SK-N-SH treated with all-trans-retinoic acid at 6 μM for 48 hours (cell line): ENCODE data around the gene DUSP14.

Source experiments
- ATAC-seq: fragments of 200-7000 bp; cut with Tn5 transposase; 3 replicates; pipeline ENCODE4 v1.9.1; 2020; ENCODE audit warnings: mild to moderate bottlenecking, moderate library complexity
- ARNTL ChIP-seq: fragments of 450-650 bp; formaldehyde crosslinking; IDR thresholded peaks from 2 replicates; pipeline ENCODE4 v1.5.0; 2020; ENCODE audit warnings: low read depth, mild to moderate bottlenecking, moderate library complexity, borderline replicate concordance
- BACH2 ChIP-seq: fragments of 250-450 bp; sonication (Bioruptor Pico); IDR thresholded peaks from 2 replicates; pipeline ENCODE4 v1.9.0; 2021; ENCODE audit warnings: mild to moderate bottlenecking, borderline replicate concordance
- CREB5 ChIP-seq: fragments of 250-450 bp; sonication (Bioruptor Pico); IDR thresholded peaks from 2 replicates; pipeline ENCODE4 v1.5.1; 2020; ENCODE audit warnings: low read depth, mild to moderate bottlenecking, moderate library complexity
- ESRRG ChIP-seq: fragments of 250-450 bp; sonication (Bioruptor Pico); IDR thresholded peaks from 2 replicates; pipeline ENCODE4 v1.6.1; 2021; ENCODE audit warnings: mild to moderate bottlenecking
- GLIS3 ChIP-seq: fragments of 250-450 bp; sonication (Bioruptor Pico); IDR thresholded peaks from 2 replicates; pipeline ENCODE4 v1.5.0; 2020; ENCODE audit warnings: mild to moderate bottlenecking, moderate library complexity
- ISL1 ChIP-seq: fragments of 250-450 bp; sonication (Bioruptor Pico); IDR thresholded peaks from 2 replicates; pipeline ENCODE4 v2.1.2; 2022; ENCODE audit warnings: mild to moderate bottlenecking, moderate library complexity
- OSR1 ChIP-seq: fragments of 250-450 bp; sonication (Bioruptor Pico); IDR thresholded peaks from 2 replicates; pipeline ENCODE4 v1.8.0; 2022; ENCODE audit warnings: moderate library complexity, mild to moderate bottlenecking, inconsistent platforms
- PATZ1 ChIP-seq: fragments of 250-450 bp; sonication (Bioruptor Pico); IDR thresholded peaks from 2 replicates; pipeline ENCODE4 v1.8.0; 2020; ENCODE audit warnings: mild to moderate bottlenecking, moderate library complexity, borderline replicate concordance
- POU6F1 ChIP-seq: fragments of 250-450 bp; sonication (Bioruptor Pico); IDR thresholded peaks from 2 replicates; pipeline ENCODE4 v1.8.0; 2021; ENCODE audit warnings: low read depth, mild to moderate bottlenecking, moderate library complexity, borderline replicate concordance
- PPARA ChIP-seq: fragments of 250-450 bp; sonication (Bioruptor Pico); IDR thresholded peaks from 2 replicates; pipeline ENCODE4 v1.5.0; 2020; ENCODE audit warnings: mild to moderate bottlenecking, borderline replicate concordance
- SNAI2 ChIP-seq: fragments of 250-450 bp; sonication (Bioruptor Pico); IDR thresholded peaks from 2 replicates; pipeline ENCODE4 v1.5.0; 2020; ENCODE audit warnings: mild to moderate bottlenecking, moderate library complexity
- TOX ChIP-seq: fragments of 250-450 bp; sonication (Bioruptor Pico); IDR thresholded peaks from 2 replicates; pipeline ENCODE4 v1.8.0; 2021; ENCODE audit warnings: mild to moderate bottlenecking, moderate library complexity, borderline replicate concordance
- TSHZ2 ChIP-seq: fragments of 250-450 bp; sonication (Bioruptor Pico); IDR thresholded peaks from 2 replicates; pipeline ENCODE4 v1.5.0; 2020; ENCODE audit warnings: mild to moderate bottlenecking, moderate library complexity
- ZC3H10 ChIP-seq: fragments of 250-450 bp; sonication (Bioruptor Pico); IDR thresholded peaks from 2 replicates; pipeline ENCODE4 v1.5.1; 2021; ENCODE audit warnings: mild to moderate bottlenecking, moderate library complexity
- ZFP3 ChIP-seq: fragments of 250-450 bp; sonication (Bioruptor Pico); IDR thresholded peaks from 2 replicates; pipeline ENCODE4 v1.5.0; 2020; ENCODE audit warnings: mild to moderate bottlenecking, moderate library complexity
- ZFP30 ChIP-seq: fragments of 450-650 bp; formaldehyde crosslinking; IDR thresholded peaks from 2 replicates; pipeline ENCODE4 v1.5.0; 2022; ENCODE audit warnings: mild to moderate bottlenecking, moderate library complexity
- ZNF565 ChIP-seq: fragments of 450-650 bp; formaldehyde crosslinking; conservative IDR thresholded peaks from 2 replicates; pipeline ENCODE4 v1.5.0; 2020; ENCODE audit warnings: low read depth, mild to moderate bottlenecking, moderate library complexity
- ZNF70 ChIP-seq: fragments of 450-650 bp; formaldehyde crosslinking; IDR thresholded peaks from 2 replicates; pipeline ENCODE4 v1.5.0; 2020; ENCODE audit warnings: mild to moderate bottlenecking, moderate library complexity
- ZNF8 ChIP-seq: fragments of 450-650 bp; formaldehyde crosslinking; IDR thresholded peaks from 2 replicates; pipeline ENCODE4 v1.5.0; 2020; ENCODE audit warnings: mild to moderate bottlenecking, moderate library complexity
- TF ChIP-seq, protein P1 (sequence below): fragments of 250-450 bp; sonication (Bioruptor Pico); IDR thresholded peaks from 2 replicates; pipeline ENCODE4 v1.5.1; 2021; ENCODE audit warnings: mild to moderate bottlenecking, moderate library complexity

Gene DUSP14

DNA sequence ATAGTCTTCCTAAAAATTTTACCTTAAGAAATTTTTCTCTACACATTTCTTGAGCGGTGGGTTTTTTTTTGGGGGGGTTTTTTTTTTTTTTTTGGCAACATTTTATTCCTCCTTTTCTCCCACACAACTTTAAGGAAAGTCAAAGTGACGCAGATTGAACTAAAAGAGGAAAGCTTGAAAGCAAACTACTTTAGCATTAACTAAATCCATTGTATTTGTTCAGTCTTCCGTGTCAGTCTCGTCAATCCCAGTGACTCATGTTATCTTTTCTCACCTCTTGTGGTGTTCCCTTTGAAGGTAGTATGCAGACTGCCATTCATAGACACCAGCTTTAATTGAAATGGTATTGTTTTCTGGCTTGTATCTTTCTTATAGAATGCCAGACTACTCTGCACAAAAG lies 43.7 kb upstream of the DUSP14 start:
- no peak for ATAC-seq
- TF ChIP-seq SNAI2 (CRISPR knock-in tag) (no peak), ISL1 (CRISPR knock-in tag) (no peak), PPARA (CRISPR knock-in tag) (no peak), PATZ1 (CRISPR knock-in tag) (no peak), ZFP3 (no peak), BACH2 (CRISPR knock-in tag) (no peak), TOX (CRISPR knock-in tag) (no peak)

DNA sequence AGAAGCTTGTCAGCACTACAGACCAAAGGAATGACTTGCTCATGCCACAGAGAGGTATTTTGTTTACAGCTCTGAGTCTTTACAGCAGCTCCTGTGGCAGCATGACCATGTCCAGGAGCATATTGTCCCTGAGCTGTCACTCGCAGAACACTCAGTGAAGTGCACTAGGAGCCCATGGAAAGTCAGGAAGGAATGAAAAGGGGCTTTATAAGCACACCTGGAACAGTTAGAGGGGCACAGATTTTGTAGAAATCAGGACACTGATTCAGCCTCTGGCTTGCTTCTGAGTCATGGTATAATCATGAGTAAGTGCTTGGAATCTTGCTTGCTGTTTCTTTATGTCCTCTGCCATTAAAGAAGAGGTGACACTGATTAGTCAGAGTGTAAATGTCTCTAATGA lies 42.0 kb upstream of the DUSP14 start:
- peak; percentile 69 for ATAC-seq

More for the DNA sequence above, 42.0 kb upstream of the DUSP14 start:
- TF ChIP-seq, protein P1, sequence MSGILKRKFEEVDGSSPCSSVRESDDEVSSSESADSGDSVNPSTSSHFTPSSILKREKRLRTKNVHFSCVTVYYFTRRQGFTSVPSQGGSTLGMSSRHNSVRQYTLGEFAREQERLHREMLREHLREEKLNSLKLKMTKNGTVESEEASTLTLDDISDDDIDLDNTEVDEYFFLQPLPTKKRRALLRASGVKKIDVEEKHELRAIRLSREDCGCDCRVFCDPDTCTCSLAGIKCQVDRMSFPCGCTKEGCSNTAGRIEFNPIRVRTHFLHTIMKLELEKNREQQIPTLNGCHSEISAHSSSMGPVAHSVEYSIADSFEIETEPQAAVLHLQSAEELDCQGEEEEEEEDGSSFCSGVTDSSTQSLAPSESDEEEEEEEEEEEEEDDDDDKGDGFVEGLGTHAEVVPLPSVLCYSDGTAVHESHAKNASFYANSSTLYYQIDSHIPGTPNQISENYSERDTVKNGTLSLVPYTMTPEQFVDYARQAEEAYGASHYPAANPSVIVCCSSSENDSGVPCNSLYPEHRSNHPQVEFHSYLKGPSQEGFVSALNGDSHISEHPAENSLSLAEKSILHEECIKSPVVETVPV (CRISPR knock-in tag) = no peak
- TF ChIP-seq PPARA (CRISPR knock-in tag) = no peak
- no peak for TF ChIP-seq TSHZ2
- no peak for TF ChIP-seq POU6F1 (CRISPR knock-in tag)
- no peak for TF ChIP-seq OSR1 (CRISPR knock-in tag)
- no peak for TF ChIP-seq SNAI2 (CRISPR knock-in tag)
- no peak for TF ChIP-seq PATZ1 (CRISPR knock-in tag)
- no peak for TF ChIP-seq ZNF70
- TF ChIP-seq ARNTL (CRISPR knock-in tag) = no peak
- TF ChIP-seq ZNF8 (CRISPR knock-in tag) = no peak
- TF ChIP-seq ZFP3 = no peak
- no peak for TF ChIP-seq ZNF565 (CRISPR knock-in tag)
- TF ChIP-seq CREB5 (CRISPR knock-in tag) = no peak
- no peak for TF ChIP-seq ZC3H10 (CRISPR knock-in tag)
- TF ChIP-seq ESRRG (CRISPR knock-in tag) = no peak
- no peak for TF ChIP-seq ZFP30 (CRISPR knock-in tag)
- no peak for TF ChIP-seq BACH2 (CRISPR knock-in tag)
- TF ChIP-seq GLIS3 (CRISPR knock-in tag) = no peak
